DND-41 (cell line): ENCODE results near the gene ANKRD61.

ENCODE experiments used
- ATAC-seq: fragments of 200-7000 bp; cut with Tn5 transposase; 3 replicates; pipeline ENCODE4 v1.9.1; 2021; ENCODE audit warnings: low read depth; ENCODE audit not compliant: insufficient read depth
- DNase-seq: peaks from one replicate; pipeline ENCODE4 v3.0.0-alpha.2; 2020
- H2AFZ ChIP-seq: 2 replicates; pipeline ENCODE4 v1.6.0; 2012; ENCODE audit warnings: low read depth, low read length
- H3K27ac ChIP-seq: 2 replicates; pipeline ENCODE4 v1.5.1; 2012; ENCODE audit warnings: low read length, inconsistent platforms
- H3K27me3 ChIP-seq: fragments of 200-600 bp; sonication (generic); 2 replicates; pipeline ENCODE4 v1.6.0; 2012; ENCODE audit warnings: low read length, mild to moderate bottlenecking, inconsistent platforms; ENCODE audit not compliant: insufficient read depth, poor library complexity
- H3K36me3 ChIP-seq: 2 replicates; pipeline ENCODE4 v1.5.1; 2012; ENCODE audit warnings: low read length, inconsistent platforms; ENCODE audit not compliant: insufficient read depth
- H3K4me1 ChIP-seq: 2 replicates; pipeline ENCODE4 v1.5.1; 2012; ENCODE audit warnings: mild to moderate bottlenecking, low read length; ENCODE audit not compliant: insufficient read depth
- H3K4me2 ChIP-seq: 2 replicates; pipeline ENCODE4 v1.6.0; 2012; ENCODE audit warnings: mild to moderate bottlenecking, moderate library complexity, low read length, inconsistent platforms; ENCODE audit not compliant: insufficient read depth
- H3K4me3 ChIP-seq, 2 experiments: fragments of 200-600 bp in 1 of 2; shearing (Covaris generic) in 1 of 2; 2 replicates each; pipeline ENCODE4 v1.5.1; 2012 to 2016; ENCODE audit warnings: inconsistent platforms in 2 of 2, low read length in 2 of 2, mild to moderate bottlenecking in 2 of 2, low read depth in 1 of 2, moderate library complexity in 1 of 2
- H3K79me2 ChIP-seq: 2 replicates; pipeline ENCODE4 v1.6.0; 2012; ENCODE audit warnings: low read length, inconsistent platforms; ENCODE audit not compliant: insufficient read depth
- H3K9ac ChIP-seq: 2 replicates; pipeline ENCODE4 v1.6.0; 2012; ENCODE audit warnings: low read depth, mild to moderate bottlenecking, inconsistent platforms, low read length, moderate library complexity
- H3K9me3 ChIP-seq: 2 replicates; pipeline ENCODE4 v1.5.1; 2012; ENCODE audit warnings: low read length, moderate library complexity, mild to moderate bottlenecking, inconsistent platforms; ENCODE audit not compliant: insufficient read depth, severe bottlenecking
- H4K20me1 ChIP-seq: 2 replicates; pipeline ENCODE4 v1.6.0; 2012; ENCODE audit warnings: low read length; ENCODE audit not compliant: insufficient read depth
- EZH2 ChIP-seq: IDR thresholded peaks from 3 replicates; pipeline ENCODE4 v1.6.1; 2012; ENCODE audit warnings: borderline replicate concordance, low read depth, mild to moderate bottlenecking, moderate library complexity, low read length, inconsistent platforms; ENCODE audit not compliant: severe bottlenecking
- TF ChIP-seq, protein P1 (sequence below): IDR thresholded peaks from 2 replicates; pipeline ENCODE4 v1.5.1; 2012; ENCODE audit warnings: borderline replicate concordance, low read length, moderate library complexity, mild to moderate bottlenecking; ENCODE audit not compliant: poor library complexity, severe bottlenecking; ENCODE audit errors: extremely low read depth

ANKRD61 gene

DNA sequence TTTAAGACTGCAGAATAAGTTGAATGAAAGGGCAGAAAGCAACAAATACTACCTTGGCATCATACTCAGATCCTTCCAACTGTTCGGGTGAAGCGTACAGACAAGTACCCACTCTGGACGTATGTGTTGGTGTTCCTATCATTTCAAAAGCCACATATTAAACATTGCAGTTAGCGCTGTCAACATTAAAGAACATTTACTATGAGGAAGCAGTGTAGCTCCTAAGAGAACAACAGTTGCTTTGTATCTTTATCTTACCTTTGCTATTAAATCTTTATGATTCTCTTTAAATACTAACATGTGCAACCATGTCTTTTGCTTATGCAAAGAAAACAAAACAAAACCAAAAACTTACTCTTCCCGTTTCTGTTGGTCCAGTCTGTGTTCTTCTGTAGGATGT, 2.6 kb upstream of the ANKRD61 start:
- TF ChIP-seq, protein P1, sequence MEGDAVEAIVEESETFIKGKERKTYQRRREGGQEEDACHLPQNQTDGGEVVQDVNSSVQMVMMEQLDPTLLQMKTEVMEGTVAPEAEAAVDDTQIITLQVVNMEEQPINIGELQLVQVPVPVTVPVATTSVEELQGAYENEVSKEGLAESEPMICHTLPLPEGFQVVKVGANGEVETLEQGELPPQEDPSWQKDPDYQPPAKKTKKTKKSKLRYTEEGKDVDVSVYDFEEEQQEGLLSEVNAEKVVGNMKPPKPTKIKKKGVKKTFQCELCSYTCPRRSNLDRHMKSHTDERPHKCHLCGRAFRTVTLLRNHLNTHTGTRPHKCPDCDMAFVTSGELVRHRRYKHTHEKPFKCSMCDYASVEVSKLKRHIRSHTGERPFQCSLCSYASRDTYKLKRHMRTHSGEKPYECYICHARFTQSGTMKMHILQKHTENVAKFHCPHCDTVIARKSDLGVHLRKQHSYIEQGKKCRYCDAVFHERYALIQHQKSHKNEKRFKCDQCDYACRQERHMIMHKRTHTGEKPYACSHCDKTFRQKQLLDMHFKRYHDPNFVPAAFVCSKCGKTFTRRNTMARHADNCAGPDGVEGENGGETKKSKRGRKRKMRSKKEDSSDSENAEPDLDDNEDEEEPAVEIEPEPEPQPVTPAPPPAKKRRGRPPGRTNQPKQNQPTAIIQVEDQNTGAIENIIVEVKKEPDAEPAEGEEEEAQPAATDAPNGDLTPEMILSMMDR: no peak
- no peak for TF ChIP-seq EZH2
- Histone ChIP-seq H2AFZ (no peak overlapping the region), H3K9me3 (no peaks in the 10 kb centered on the region), H3K36me3 (peaks cover 89% of the 10 kb centered on the region), H3K4me1 (no peaks in the 10 kb centered on the region), H3K27ac (no peak overlapping the region), H3K79me2 (peaks cover 17% of the 10 kb centered on the region; the same call in 1 of the 2 replicates), H3K4me2 (no peak overlapping the region), H4K20me1 (peaks cover 11% of the 10 kb centered on the region; the same call in 1 of the 2 replicates), H3K9ac (no peak overlapping the region), H3K4me3 (no peak overlapping the region), H3K27me3 (no peaks in the 10 kb centered on the region)
- DNase-seq: no peak
- ATAC-seq: no peak

- DNase-seq (no peak), ATAC-seq (no peak)
- H3K27me3 ChIP-seq: no peaks in the 10 kb centered on the region
- no peaks in the 10 kb centered on the region for H3K4me1 ChIP-seq
- H3K4me3 ChIP-seq: no peak overlapping the region
- no peak overlapping the region for H3K27ac ChIP-seq
- TF ChIP-seq EZH2: no peak
- TF ChIP-seq, protein P1: no peak
- H2AFZ ChIP-seq: no peak overlapping the region
- no peak overlapping the region for H3K9ac ChIP-seq
- H3K9me3 ChIP-seq: no peaks in the 10 kb centered on the region
- peaks cover 13% of the 10 kb centered on the region for H4K20me1 ChIP-seq
- peaks cover 82% of the 10 kb centered on the region for H3K36me3 ChIP-seq
- H3K4me2 ChIP-seq: no peak overlapping the region
- peaks cover 22% of the 10 kb centered on the region; the same call in 1 of the 2 replicates for H3K79me2 ChIP-seq
Observed at GRCh38 chr7:6031567-6031966, 391 bp downstream of the ANKRD61 start.

- no peak for DNase-seq
- TF ChIP-seq, protein P1: no peak
- Histone ChIP-seq H3K4me3 (no peak overlapping the region), H3K27me3 (no peaks in the 10 kb centered on the region), H3K9ac (no peak overlapping the region), H2AFZ (no peak overlapping the region), H3K9me3 (no peaks in the 10 kb centered on the region), H3K4me1 (no peaks in the 10 kb centered on the region), H3K79me2 (peaks cover 22% of the 10 kb centered on the region; the same call in 1 of the 2 replicates), H3K27ac (no peak overlapping the region), H3K36me3 (peaks cover 82% of the 10 kb centered on the region), H3K4me2 (no peak overlapping the region), H4K20me1 (peaks cover 10% of the 10 kb centered on the region)
- ATAC-seq: no peak
Observed at GRCh38 chr7:6032167-6032566, 991 bp downstream of the ANKRD61 start.

DNA sequence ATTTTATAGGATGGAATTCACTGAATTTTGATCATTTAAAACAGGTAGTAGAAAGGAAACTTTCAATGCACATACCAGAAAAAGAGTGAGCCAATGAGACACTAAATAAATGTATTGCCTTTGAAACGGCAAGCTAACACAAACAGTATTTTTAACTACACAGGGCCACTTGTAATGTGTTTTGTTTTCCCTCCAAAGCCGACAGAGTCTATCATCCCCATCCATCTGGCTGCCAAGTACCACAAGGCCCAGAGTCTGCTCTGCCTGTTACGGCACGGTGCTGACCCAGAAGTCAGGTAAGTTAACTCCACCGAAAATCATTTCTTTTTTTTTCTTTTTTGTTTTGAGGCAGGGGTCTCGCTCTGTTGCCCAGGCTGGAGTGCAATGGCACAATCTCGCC, 1.5 kb downstream of the ANKRD61 start:
- TF ChIP-seq, protein P1: no peak
- no peak for TF ChIP-seq EZH2
- peaks cover 82% of the 10 kb centered on the region for H3K36me3 ChIP-seq
- H3K4me2 ChIP-seq: no peak overlapping the region
- H2AFZ ChIP-seq: no peak overlapping the region
- peaks cover 10% of the 10 kb centered on the region for H4K20me1 ChIP-seq
- ATAC-seq (no peak), DNase-seq (no peak)
- H3K9ac ChIP-seq: no peak overlapping the region
- no peaks in the 10 kb centered on the region for H3K9me3 ChIP-seq
- H3K4me3 ChIP-seq: no peak overlapping the region
- no peaks in the 10 kb centered on the region for H3K27me3 ChIP-seq
- H3K79me2 ChIP-seq: peaks cover 22% of the 10 kb centered on the region; the same call in 1 of the 2 replicates
- H3K4me1 ChIP-seq: no peaks in the 10 kb centered on the region
- no peak overlapping the region for H3K27ac ChIP-seq
